COLO829 (cell line): ENCODE results near the gene BUD23.
A peak's percentile ranks its signal among the peaks of the same experiment; 100 is the strongest.
"Not testable (repeated sequence)": the region's sequence is repeated elsewhere in the genome, so short reads cannot be mapped to it uniquely, and the experiment has no call there.

Experiments used
- DNase-seq: peaks from one replicate; pipeline ENCODE4 v3.0.0; 2012; ENCODE audit warnings: low spot score

Gene BUD23

GRCh38 chr7:73683056-73683787 lies at the start of gene BUD23, which contains the start of gene DNAJC30:
Gene BUD23, plus strand, starts transcription at chr7:73683597. Its CDS starts 29 bp downstream, at chr7:73683626.
Gene DNAJC30, minus strand, starts transcription at chr7:73683453. Its CDS starts 30 bp downstream, at chr7:73683423.
- DNase-seq: peak; percentile 96

- DNase-seq: no peak
Observed at GRCh38 chr7:73633844-73634243, 49.6 kb upstream of the BUD23 start.

- DNase-seq: no peak
Observed at GRCh38 chr7:73635428-73636200, 47.8 kb upstream of the BUD23 start.

GRCh38 chr7:73638911-73639310 lies 44.5 kb upstream of the BUD23 start:
- DNase-seq: no peak

- DNase-seq: no peak
Observed at GRCh38 chr7:73642834-73643233, 40.6 kb upstream of the BUD23 start.

- no peak for DNase-seq
Observed at GRCh38 chr7:73644688-73645286, 38.6 kb upstream of the BUD23 start.

- no peak for DNase-seq
Observed at GRCh38 chr7:73645643-73646174, 37.7 kb upstream of the BUD23 start.

GRCh38 chr7:73646785-73647724 lies 36.3 kb upstream of the BUD23 start:
- no peak for DNase-seq

GRCh38 chr7:73647725-73648592 lies 35.4 kb upstream of the BUD23 start:
- DNase-seq: no peak

- no peak for DNase-seq
Observed at GRCh38 chr7:73648593-73649332, 34.6 kb upstream of the BUD23 start.

- no peak for DNase-seq
Observed at GRCh38 chr7:73649576-73649975, 33.8 kb upstream of the BUD23 start.

- DNase-seq: no peak
Observed at GRCh38 chr7:73650524-73650923, 32.9 kb upstream of the BUD23 start.

GRCh38 chr7:73652541-73652949 lies 30.9 kb upstream of the BUD23 start:
- no peak for DNase-seq

GRCh38 chr7:73655309-73655708 lies 28.1 kb upstream of the BUD23 start:
- DNase-seq: not testable (repeated sequence)

- no peak for DNase-seq
Observed at GRCh38 chr7:73659983-73660382, 23.4 kb upstream of the BUD23 start.

- DNase-seq: not testable (repeated sequence)
Observed at GRCh38 chr7:73660594-73660993, 22.8 kb upstream of the BUD23 start.

- DNase-seq: no peak
Observed at GRCh38 chr7:73663033-73663432, 20.4 kb upstream of the BUD23 start.

- DNase-seq: peak; percentile 87
Observed at GRCh38 chr7:73667344-73668102, 15.9 kb upstream of the BUD23 start, which contains the start of gene VPS37D. Gene VPS37D, plus strand, starts transcription at chr7:73667831. Its CDS starts 128 bp downstream, at chr7:73667959.
